H1 (cell line): ENCODE data around the gene EIF3J. TPM values are rescaled to one million over a fixed set of nuclear protein-coding genes. Genes with fewer than 3 reads are reported as not detected.

ENCODE experiments used
- EZH2 ChIP-seq: fragments of 200-600 bp; sonication (generic); IDR thresholded peaks from 2 replicates; pipeline ENCODE4 v1.7.1; 2012; ENCODE audit warnings: low read depth, mild to moderate bottlenecking, moderate library complexity, low read length, inconsistent platforms; ENCODE audit not compliant: severe bottlenecking
- KDM5A ChIP-seq: fragments of 200-600 bp; IDR thresholded peaks from 2 replicates; pipeline ENCODE4 v1.7.1; 2012; ENCODE audit warnings: mild to moderate bottlenecking, low read length, inconsistent platforms, mixed read lengths
- POLR2A ChIP-seq, 2 experiments: IDR thresholded peaks; 1 replicate in 1 of 2; 2 replicates in 1 of 2; pipeline ENCODE4 v1.6.1; 2011; ENCODE audit warnings: low read depth in 2 of 2, low read length in 2 of 2, mild to moderate bottlenecking in 2 of 2; ENCODE audit errors: control extremely low read depth in 1 of 2
- POU5F1 ChIP-seq: IDR thresholded peaks from 2 replicates; pipeline ENCODE4 v1.6.1; 2011; ENCODE audit warnings: low read depth, mild to moderate bottlenecking, low read length, moderate library complexity
- RBBP5 ChIP-seq: IDR thresholded peaks from 2 replicates; pipeline ENCODE4 v1.7.1; 2012; ENCODE audit warnings: low read depth, mild to moderate bottlenecking, inconsistent platforms, low read length, moderate library complexity, borderline replicate concordance
- SAP30 ChIP-seq: fragments of 300-600 bp; sonication (generic); IDR thresholded peaks from 2 replicates; pipeline ENCODE4 v1.7.1; 2012; ENCODE audit warnings: low read length, moderate library complexity, mild to moderate bottlenecking, inconsistent platforms; ENCODE audit not compliant: insufficient read depth, insufficient replicate concordance
- polyA plus RNA-seq, 7 experiments: library from polyadenylated mRNA; depleted of rRNA in 3 of 7; stranded (reverse) in 5 of 7; unstranded in 2 of 7; fragments of >200 nt in 5 of 7; fragments of 200-250 nt in 2 of 7; gene quantifications; 1 replicate in 5 of 7; 2 replicates in 1 of 7; 4 replicates in 1 of 7; pipeline versions ENCODE4 v1.2.1 to v1.2.3, GENCODE V29; 2011 to 2013; ENCODE audit warnings: missing spikeins in 2 of 7, mixed read lengths in 2 of 7
- total RNA-seq: library from RNA; stranded (reverse); fragmentation: NEBNext Ultra II Directional; extraction: Animal tissue kit (Norgen Biotek cat#: 25700); gene quantifications from 2 replicates; pipeline ENCODE4 v1.2.1, GENCODE V29; 2021

The EIF3J gene
- total and polyA plus RNA-seq, 2 of the 8 experiments (the other 6 are each of a cell fraction or from before 2014, with no cell fraction given) = 26.8 to 119 TPM

DNA sequence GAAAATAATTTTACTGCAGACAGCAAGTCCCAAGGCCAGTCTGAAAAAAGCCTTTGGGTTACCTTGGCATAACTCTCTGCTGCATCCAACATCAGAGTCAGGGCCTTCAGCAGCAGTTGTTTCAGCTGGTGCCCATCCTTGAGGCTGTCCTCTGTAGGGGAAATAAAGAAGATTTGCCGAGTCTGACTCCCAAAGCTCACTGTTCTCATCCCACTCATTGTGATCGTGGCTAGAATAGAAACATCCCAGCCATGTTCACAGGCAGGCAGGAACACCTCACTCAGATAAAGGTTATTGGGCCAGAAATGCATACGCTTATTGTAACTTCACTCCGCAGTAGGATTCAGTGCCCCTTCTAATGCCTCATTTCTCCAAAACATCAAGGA, 29.2 kb downstream of the EIF3J start (continued):
- TF ChIP-seq KDM5A = no peak
- TF ChIP-seq RBBP5 = no peak
- TF ChIP-seq POLR2A (IDR thresholded peaks at IDR 0.05; ENCODE audit: control extremely low read depth in 1 of 2, low read depth in 2 of 2, low read length in 2 of 2) = no peak
- no peak for TF ChIP-seq SAP30
- no peak for TF ChIP-seq EZH2
- TF ChIP-seq POU5F1 = no peak
